ENCODE measurements around the gene DICER1. TPM values are rescaled to one million over a fixed set of nuclear protein-coding genes. Genes with fewer than 3 reads are reported as not detected.

Gene DICER1
- total RNA-seq, 4 donors from 2014 or later, result 64.3 to 125 (median 78.0) TPM

DNA sequence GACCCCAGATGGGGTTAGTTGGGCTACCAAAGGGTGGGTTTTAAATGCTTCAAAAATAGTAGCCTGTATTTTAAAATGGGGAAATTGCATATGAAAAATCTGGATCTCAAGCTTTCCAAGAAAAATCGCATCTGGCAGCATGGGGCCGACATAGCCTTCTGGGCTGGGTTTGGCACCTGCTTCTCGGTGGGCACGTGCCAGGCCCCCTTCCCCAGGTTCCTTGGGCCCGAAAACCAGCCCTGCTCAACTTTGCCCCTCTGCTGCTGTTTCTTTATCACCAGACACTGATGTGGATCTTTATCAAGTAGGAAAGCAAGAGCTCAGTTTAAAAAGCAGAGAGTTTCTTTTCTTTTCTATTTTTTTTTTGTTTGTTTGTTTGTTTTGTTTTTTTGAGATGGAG lies 95.1 kb downstream of the DICER1 start:
- Histone ChIP-seq H3K4me1 (no peaks in the 10 kb centered on the region), H3K36me3 (no peaks in the 10 kb centered on the region), H3K27me3 (no peaks in the 10 kb centered on the region), H3K4me3 (no peak overlapping the region), H3K9me3 (no peaks in the 10 kb centered on the region), H3K27ac (no peak overlapping the region)
- no peak for DNase-seq
- TF ChIP-seq, protein P1, sequence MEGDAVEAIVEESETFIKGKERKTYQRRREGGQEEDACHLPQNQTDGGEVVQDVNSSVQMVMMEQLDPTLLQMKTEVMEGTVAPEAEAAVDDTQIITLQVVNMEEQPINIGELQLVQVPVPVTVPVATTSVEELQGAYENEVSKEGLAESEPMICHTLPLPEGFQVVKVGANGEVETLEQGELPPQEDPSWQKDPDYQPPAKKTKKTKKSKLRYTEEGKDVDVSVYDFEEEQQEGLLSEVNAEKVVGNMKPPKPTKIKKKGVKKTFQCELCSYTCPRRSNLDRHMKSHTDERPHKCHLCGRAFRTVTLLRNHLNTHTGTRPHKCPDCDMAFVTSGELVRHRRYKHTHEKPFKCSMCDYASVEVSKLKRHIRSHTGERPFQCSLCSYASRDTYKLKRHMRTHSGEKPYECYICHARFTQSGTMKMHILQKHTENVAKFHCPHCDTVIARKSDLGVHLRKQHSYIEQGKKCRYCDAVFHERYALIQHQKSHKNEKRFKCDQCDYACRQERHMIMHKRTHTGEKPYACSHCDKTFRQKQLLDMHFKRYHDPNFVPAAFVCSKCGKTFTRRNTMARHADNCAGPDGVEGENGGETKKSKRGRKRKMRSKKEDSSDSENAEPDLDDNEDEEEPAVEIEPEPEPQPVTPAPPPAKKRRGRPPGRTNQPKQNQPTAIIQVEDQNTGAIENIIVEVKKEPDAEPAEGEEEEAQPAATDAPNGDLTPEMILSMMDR (IDR thresholded peaks at IDR 0.05), result no peak
- no peak for TF ChIP-seq POLR2A (IDR thresholded peaks at IDR 0.05)

GRCh38 chr14:95061317-95062093 lies 95.8 kb downstream of the DICER1 start:
- no peaks in the 10 kb centered on the region for H3K9me3 ChIP-seq
- no peaks in the 10 kb centered on the region for H3K36me3 ChIP-seq
- no peak overlapping the region for H3K27ac ChIP-seq
- no peak for DNase-seq
- no peak overlapping the region for H3K4me3 ChIP-seq
- TF ChIP-seq, protein P1 (IDR thresholded peaks at IDR 0.05), result no peak
- no peak for TF ChIP-seq POLR2A (IDR thresholded peaks at IDR 0.05)
- H3K27me3 ChIP-seq, result no peaks in the 10 kb centered on the region
- no peaks in the 10 kb centered on the region for H3K4me1 ChIP-seq

DNA sequence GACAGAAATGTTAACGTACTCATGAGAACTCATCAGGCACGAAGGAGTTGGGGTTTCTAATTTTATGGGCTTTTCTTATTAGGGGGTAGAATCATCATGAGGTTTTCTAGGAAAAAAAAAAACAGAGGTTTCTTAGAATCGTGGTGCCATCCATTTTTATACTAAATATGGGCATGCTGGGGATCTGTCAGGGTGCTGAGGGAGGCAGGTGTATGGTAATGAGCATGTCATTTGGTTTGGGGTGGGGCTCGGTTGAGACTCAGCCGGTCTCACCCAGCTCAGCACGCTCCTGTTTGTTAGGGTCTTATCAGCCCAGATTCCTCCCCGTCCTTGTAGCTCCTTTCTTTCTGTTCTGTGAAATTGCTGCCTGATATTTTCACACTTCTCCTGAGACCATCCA lies 98.2 kb downstream of the DICER1 start:
- H3K36me3 ChIP-seq, result no peaks in the 10 kb centered on the region
- no peak for DNase-seq
- H3K4me3 ChIP-seq, result no peak overlapping the region
- no peak overlapping the region for H3K27ac ChIP-seq
- TF ChIP-seq POLR2A (IDR thresholded peaks at IDR 0.05), result no peak
- TF ChIP-seq, protein P1 (IDR thresholded peaks at IDR 0.05), result no peak
- H3K27me3 ChIP-seq, result no peaks in the 10 kb centered on the region
- H3K4me1 ChIP-seq, result no peaks in the 10 kb centered on the region
- H3K9me3 ChIP-seq, result no peaks in the 10 kb centered on the region

GRCh38 chr14:95058491-95058890 lies 98.8 kb downstream of the DICER1 start:
- Histone ChIP-seq H3K4me1 (no peaks in the 10 kb centered on the region), H3K36me3 (no peaks in the 10 kb centered on the region), H3K27ac (no peak overlapping the region), H3K4me3 (no peak overlapping the region), H3K27me3 (no peaks in the 10 kb centered on the region), H3K9me3 (no peaks in the 10 kb centered on the region)
- no peak for DNase-seq
- TF ChIP-seq, protein P1 (IDR thresholded peaks at IDR 0.05), result no peak
- TF ChIP-seq POLR2A (IDR thresholded peaks at IDR 0.05), result no peak

GRCh38 chr14:95057851-95058250 lies 99.5 kb downstream of the DICER1 start:
- Histone ChIP-seq H3K4me3 (no peak overlapping the region), H3K9me3 (no peaks in the 10 kb centered on the region), H3K4me1 (no peaks in the 10 kb centered on the region), H3K27me3 (no peaks in the 10 kb centered on the region), H3K36me3 (no peaks in the 10 kb centered on the region), H3K27ac (no peak overlapping the region)
- TF ChIP-seq, protein P1 (IDR thresholded peaks at IDR 0.05), result no peak
- no peak for TF ChIP-seq POLR2A (IDR thresholded peaks at IDR 0.05)
- DNase-seq, result no peak

Measured in Peyer's patch (tissue), 4 donors.